GM12801 (cell line): ENCODE measurements around the gene CD300A.

Experiments used
- CTCF ChIP-seq: IDR thresholded peaks from one replicate; pipeline ENCODE4 v1.5.1; 2011; ENCODE audit warnings: control low read depth; ENCODE audit not compliant: insufficient read length; ENCODE audit errors: extremely low read depth

The CD300A gene

GRCh38 chr17:74466111-74466827 is at the start of gene CD300A:
TSS of gene CD300A (plus strand) at chr17:74466634. CDS start at chr17:74466704, 70 bp downstream.
- TF ChIP-seq CTCF, result no peak

GRCh38 chr17:74417178-74418045 is 49.0 kb upstream of the CD300A start:
- no peak for TF ChIP-seq CTCF

- TF ChIP-seq CTCF, result no peak
Observed at GRCh38 chr17:74419928-74420411, 46.5 kb upstream of the CD300A start.

- no peak for TF ChIP-seq CTCF
Observed at GRCh38 chr17:74424117-74424516, 42.3 kb upstream of the CD300A start.

GRCh38 chr17:74424657-74425056 is 41.8 kb upstream of the CD300A start:
- no peak for TF ChIP-seq CTCF

- no peak for TF ChIP-seq CTCF
Observed at GRCh38 chr17:74426551-74427047, 39.8 kb upstream of the CD300A start.

- no peak for TF ChIP-seq CTCF
Observed at GRCh38 chr17:74427048-74427762, 39.2 kb upstream of the CD300A start.
